GM21423 (cell line): ENCODE measurements around the gene ATOH8.
A peak's percentile ranks its signal among the peaks of the same experiment; 100 is the strongest.

ENCODE experiments used
- ATAC-seq: cut with Tn5 transposase; IDR thresholded peaks from one replicate; pipeline ENCODE4 v1.9.1; 2021; ENCODE audit warnings: mild to moderate bottlenecking, moderate library complexity; ENCODE audit not compliant: unreplicated experiment

Gene ATOH8

DNA sequence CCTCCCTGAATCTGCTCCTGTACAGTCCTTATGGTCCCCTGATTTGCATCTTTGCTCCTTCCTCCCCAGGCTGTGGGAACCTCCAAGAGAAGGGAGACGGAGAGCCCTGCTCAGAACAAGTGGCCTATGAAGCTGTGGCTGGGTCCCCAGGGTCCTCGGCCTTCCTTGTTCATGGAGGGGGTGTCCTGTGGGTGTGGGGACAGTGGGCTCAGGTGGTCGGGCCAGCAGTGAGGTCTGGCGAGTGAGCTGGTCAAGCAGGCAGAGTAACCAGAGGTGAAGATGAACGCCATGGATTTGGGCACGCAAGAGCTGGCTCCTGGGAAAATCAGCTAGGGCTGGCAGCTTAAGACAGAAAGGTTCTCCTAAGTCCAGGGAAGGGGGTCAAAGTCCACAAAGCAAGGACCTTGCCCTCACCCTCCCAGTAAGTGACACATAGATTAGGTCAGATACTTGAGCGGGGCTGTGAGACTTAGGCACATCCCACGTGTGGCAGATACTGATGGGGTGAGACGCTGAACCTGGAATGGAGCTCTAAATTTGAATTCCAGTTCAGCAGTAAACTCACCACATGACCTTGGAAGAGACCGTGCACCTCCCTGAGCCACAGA is 34.8 kb upstream of the ATOH8 start:
- no peak for ATAC-seq

DNA sequence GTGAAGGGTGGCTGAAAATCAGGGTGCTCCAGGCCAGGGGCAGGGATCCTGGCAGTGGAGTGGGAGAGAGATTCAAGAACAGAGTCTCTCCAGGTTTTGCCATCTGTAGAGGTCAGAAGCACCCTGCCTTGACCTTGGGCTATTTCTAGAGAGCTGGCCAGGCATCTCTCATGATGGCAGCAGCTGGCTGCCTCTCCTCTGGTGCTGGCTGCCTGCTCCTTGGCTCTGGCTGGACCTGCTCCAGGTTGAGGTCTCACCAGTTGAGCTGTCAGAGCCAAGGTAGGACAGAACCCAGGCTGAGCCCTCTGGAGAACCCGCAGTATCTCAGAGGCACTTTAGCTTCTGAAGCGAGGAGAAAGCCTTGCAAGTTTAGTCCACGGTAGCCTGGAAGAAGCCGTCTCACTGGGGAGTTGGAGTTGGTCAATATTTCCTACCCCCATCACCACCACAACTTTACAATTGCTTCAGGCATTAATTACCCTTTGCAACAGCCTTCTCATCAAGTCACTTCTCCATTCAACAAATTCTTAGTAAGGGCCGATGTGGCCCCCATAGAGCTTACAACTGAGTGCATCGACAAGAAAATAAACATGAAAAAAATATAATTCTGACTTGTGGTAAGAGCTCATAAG is 34.1 kb upstream of the ATOH8 start:
- ATAC-seq, result no peak

DNA sequence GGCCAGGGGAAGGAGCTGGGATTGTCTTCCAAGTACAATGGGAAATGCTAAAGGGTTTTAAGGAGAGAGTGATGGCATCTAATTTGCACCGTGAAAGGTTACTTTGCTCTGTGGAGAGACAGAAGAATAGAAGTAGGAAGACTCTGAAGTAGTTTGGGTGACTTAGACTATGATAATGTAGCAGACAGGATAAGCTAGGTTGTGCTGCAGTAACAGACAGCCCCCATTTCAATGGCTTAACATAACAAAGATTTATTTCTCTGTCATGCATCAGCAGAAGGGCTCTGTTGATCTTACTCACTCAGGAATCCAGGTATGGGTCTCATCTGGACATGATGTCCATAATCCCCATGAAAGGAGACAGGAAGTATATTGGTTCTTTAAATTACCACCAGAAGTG is 33.3 kb upstream of the ATOH8 start:
- ATAC-seq, result no peak

DNA sequence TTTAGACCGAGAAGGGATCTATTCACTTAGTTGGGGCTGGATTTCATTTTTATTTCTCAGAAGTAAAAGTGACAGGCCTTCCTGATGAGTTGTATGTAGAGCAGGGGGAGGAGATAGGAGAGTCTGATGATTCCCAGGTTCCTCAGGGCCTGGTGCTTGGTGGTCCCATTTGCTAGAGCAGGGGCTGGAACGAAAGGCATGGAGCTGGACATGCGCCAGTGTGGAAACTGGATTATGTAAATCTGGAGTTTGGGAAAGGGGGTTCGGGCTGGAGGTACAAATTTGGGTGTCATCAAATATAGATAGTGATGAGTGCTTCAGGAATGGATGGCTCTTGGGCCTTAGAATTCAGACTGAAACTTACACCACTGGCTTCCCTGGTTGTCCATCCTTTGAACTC is 32.1 kb upstream of the ATOH8 start:
- ATAC-seq, result no peak

DNA sequence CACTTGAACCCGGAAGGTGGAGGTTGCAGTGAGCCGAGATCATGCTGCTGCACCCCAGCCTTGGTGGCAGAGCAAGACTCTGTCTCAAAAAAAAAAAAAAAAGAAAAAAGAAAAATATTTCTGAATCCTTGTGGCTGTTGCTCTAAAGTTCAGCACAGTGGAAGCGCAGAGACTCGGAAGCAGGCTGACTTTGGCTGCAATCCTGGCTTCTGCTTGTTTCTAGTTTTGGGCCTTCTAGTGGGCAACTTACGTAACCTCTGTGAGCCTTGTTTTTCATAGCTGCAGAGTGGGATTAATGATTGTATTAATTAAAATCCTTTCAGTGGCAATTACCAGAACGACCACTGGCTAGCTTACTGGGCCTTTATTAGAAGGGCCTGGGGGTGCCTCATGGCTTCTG is 31.3 kb upstream of the ATOH8 start:
- no peak for ATAC-seq

DNA sequence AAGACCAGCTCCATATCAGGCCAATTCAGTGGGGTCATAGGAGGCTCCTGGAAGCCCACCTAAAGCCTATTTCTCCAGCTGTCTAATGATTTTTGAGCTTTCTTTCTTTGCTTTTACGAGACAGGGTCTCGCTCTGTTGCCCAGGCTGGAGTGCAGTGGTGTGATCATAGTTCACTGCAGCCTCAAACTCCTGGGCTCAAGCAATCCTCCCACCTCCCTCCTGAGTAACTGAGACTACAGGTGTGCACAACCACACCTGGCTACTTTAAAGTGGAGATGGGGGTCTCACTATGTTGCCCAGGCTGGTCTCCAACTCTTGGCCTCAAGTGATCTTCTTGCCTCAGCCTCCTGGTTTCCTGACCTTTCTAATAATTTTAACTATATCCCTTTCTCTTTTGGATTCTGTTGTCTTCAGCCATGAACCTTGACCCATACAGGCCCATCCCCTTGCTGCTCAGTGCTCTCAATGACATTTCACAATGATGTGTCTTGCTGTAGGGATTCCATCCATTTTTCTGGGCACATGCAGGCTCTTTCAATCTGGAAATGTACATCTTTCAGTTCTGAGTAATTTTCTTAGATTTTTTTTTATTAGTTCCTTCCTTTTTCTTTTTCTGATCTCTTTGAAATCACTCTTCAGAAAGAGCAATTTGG is 30.0 kb upstream of the ATOH8 start:
- ATAC-seq, result no peak

DNA sequence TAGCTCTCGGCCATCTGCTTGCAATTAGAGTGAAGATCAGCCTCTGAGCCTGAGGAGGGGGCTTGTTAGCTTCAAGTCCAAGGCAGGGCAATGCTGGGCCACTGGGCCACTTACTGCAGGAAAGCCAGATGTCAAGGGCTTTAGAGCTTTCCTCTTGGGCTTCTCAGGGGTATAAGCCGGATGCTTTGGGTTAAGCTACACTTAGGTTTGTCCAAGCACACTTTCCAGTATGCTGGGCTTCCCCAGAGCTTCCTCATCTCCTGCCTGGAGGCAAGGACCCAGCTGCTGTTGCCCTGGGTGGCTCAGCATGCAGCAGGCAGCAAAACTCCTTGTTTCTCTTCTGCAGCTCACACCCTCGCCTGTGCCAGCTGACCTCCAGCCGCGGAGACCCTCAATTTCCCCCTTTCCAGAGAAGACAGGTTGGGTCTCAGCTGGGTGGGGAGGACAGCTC is 29.0 kb upstream of the ATOH8 start:
- ATAC-seq, result no peak

DNA sequence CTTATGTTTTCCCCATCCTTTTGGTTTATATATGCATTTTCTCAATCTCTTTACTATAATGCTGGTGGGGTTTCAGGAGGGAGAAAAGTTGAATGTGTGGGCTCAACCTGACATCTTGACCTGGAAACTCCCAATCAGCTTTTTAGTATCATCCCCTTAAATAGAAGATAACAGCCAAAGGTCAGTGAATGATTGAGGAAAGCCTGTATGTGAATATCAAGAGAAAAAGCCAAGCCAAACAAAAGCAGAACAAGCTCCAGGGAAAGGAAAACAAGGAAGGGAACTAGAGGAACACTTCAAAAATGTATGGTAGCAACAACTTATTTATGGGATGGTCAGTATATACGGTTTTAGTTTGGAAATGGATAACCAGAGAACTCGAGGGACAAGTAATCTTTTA is 28.3 kb upstream of the ATOH8 start:
- no peak for ATAC-seq

DNA sequence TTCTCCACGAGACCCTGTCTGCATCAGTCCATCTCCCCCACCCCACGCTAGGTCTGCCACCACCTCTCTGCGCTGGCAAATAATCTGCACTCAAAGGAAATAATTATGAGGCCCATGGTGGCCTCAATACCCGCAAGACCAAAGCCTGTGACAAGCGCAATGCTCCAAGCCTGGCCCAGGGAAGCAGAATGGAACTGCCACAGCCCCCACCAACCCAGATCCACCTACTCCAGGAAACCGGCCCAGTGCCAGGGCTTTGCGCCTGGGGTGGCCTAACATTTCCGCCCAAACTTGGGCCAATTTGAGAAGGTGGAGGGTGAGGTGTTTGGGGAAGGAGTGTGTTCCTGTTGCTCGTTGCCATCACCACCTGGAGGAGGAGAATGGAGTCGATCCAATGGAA is 26.0 kb upstream of the ATOH8 start:
- no peak for ATAC-seq

DNA sequence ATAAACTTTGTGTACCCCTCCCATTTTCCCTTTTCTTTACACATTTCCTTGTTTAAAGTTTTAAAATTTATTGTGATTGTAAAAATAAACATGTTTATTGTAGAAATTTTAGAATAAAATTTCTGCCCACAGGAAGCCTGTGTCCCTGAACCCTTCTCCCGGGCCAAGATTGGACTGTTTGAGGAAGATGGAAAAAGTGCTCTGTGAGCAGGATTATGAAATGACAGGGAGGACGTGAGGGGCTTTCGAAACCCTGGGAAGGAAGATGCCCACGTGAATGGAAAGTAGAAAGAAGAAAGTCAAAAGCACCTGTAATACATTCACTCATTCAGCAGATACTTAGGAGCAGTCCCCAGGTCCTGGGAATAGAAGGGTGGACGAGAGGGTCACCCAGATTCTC is 25.4 kb upstream of the ATOH8 start:
- ATAC-seq, result no peak

DNA sequence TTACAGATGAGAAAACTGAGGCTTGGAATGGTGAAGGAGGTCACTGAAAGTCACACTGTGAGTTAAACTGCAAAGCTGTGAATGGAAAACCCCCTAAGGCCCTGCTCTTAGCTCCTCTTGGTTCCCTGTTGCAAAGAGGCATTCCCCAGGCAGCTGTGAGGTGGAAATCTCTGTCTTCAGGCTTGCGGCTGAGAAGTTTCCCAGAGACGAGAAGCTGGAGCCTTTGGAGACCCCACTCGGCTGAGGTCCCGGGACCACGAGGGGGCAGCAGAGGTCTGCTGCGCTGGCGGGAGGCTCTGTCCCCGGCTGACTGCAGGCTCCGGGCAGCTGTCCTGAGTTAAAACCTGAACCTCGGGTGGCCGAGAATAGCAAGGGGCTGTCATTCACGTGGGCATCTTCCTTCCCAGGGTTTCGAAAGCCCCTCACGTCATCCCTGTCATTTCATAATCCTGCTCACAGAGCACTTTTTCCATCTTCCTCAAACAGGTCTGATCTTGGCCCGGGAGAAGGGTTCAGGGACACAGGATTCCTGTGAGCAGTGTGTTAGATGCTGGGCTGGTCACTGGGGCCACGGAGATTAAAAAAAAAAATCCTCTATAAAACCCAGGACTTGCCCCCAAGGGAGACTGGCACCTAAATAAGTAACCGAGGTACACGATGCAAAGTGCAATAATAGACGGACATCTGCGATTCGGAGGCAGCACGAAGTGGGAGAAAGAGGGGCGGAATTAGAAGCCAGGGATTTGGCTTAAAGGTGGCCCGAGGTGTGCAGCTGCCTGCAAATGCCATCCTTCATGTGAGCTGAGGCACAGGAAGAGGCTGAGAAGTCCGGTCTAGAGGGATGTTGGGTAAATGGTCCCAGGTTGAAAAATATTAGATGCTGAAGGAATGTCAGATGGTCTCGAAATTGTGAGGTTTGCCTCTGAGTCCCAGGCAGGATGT is 24.6 kb upstream of the ATOH8 start:
- ATAC-seq, result peak; percentile 85

DNA sequence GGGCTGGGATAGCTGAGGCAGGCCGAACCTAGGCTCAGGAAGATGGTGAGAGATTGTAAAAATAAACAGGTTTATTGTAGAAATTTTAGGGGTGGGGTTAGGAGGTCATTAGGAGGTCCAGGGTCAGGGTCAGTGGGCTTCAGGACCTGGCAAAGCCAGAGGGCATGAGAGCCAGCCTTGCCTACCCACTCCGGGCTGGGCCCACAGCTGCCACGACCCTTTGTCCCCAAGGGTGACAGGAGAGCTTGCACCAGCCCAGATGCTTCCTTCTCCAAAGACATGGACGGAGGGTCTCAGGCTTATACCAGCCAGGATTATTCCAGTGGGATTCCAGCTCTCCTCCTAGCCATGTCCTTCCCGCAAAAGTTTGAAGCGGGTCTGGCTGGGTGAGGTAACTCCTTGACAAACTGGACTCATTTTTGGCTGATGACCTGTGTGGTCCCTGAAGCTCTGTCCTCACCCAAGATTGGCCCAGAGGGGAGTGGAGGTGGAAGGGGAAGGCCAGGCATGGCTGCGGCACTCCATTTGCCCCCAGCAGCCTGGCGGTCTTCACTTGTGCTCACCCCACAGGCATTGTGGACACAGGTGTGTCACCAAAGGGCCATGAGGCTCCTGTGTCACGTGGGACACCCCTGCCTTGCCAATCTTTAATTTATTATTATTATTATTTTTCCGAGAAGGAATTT is 23.8 kb upstream of the ATOH8 start:
- no peak for ATAC-seq

DNA sequence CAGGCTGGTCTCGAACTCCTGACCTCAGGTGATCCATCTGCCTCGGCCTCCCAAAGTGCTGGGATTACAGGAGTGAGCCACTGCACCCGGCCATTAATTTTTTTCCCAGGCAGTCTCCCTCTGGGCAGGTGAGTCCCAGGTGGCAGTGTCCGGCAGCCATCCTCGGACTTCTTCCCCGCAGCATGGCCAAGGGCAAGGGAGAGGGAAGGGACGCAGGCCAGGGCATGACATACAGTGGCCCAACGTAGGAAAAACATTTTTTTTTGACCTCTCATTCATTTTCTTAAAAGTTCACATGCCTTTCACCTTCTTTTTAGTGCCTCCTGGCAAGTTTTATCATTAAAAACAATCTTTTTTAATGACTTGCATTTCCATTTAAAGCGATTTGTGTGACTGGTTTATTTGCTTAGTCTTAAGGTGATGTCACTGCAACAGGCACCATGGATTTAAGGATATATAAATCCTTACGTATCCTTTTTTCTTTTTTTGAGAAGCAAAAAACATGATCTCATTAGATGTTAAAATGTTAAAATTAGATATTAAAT is 23.0 kb upstream of the ATOH8 start:
- no peak for ATAC-seq

DNA sequence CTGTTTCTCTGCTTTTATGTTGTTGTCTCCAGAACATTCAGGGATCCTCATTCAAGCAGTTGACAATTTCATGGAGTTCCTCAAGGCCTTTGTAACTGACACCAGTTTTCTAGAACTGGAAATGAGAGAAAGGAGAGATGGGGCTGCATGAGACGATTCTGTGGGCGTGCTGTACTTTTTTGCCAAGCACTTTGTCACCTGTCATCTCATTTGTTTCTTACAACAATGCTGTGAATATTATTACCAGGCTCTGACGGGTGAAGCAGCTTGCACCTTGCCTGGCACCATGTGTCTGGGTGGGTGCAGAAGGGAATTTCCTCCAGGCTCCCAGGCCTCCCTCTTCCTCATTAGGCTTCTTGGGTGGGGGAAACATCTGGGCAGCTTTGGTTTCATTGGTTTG is 22.2 kb upstream of the ATOH8 start:
- no peak for ATAC-seq

DNA sequence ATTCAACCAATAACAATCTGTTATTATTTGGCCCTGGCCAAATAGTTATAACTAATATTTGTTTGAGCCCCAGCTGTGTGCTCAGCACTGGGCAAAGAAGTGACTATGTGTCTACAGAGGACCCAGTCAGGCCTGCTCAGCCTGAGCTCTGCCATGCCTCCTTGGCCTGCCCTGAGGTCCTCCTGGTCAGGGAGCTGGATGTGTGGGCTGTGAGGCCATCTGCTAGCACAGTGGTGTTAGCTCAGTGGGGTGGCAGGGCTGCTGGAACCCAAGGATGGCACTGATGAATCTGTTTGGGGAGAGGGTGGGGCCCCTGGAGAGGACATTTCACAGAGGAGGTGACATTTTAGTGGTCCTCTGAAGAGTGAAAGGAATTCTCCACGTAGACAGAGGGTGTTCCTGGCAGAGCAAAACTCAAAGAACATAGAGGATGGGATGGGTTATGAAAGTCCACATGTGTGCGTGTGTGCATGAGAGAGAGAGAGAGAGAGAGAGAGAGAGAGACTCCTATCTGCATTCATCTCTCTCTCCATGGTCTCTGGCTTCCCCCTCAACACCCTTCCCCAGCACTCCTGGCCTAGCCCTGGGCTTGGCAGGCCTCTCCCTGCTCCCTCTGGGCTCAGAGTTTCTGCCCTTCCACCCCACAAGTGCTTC is 21.2 kb upstream of the ATOH8 start:
- ATAC-seq, result no peak

DNA sequence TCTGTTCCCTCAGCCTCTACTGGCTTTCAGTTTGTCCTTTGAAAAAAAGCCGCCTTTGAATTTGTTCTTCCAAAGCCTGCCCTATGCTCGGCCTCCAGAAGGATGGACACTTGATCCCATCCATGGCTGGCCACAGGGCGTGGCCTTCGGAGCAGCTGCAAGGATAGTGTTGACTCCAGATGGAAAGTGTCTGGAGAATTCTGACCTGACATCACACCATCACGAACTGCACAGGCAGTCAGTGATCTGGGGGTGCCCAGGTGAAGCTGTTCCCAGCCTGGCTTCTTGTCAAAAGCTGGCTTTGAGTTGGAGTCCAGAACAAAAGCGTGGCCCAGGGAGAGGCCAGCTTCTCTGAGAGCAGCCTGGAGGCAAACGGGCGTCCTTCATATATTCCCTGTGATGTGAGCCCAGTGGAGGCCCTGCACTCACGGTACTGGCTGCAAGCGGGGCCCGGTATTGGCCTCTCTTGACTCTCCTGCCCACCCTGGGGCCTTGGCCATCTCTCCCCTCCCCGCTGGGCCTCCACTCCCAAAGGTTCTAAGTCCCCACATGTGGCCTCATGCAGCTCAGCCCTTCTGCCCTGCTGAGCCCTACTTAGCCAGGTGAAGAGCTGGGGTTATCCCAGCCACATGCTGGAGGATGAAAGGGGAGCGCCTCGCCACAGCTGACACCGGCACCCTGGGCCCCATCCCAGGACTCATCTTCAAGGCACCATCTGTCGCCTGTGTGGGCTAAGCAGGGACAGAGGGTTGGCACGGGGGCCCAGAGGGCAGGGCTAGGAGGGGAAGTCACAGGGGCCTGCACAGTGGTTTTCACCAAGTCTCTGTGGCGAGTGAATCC is 20.4 kb upstream of the ATOH8 start:
- no peak for ATAC-seq

DNA sequence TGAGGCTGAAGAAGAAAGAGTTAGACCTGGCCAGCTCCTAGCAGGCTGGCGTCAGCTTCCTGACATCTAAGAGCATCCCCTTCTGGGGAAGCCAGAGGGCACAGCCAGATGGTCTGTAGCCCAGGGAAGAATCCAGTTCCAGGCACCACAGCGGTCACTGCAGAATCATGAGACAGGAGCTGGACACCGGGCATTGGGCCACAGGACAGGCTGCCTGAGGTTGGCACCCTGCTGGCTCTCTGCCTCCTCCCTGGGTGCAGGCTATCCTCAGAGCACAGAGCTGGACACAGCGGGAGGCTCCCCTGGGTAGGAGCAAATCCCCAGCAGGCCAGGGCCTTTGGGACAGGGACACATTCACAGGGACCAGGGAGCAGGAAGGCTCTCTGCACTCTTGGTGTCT is 19.8 kb upstream of the ATOH8 start:
- no peak for ATAC-seq

DNA sequence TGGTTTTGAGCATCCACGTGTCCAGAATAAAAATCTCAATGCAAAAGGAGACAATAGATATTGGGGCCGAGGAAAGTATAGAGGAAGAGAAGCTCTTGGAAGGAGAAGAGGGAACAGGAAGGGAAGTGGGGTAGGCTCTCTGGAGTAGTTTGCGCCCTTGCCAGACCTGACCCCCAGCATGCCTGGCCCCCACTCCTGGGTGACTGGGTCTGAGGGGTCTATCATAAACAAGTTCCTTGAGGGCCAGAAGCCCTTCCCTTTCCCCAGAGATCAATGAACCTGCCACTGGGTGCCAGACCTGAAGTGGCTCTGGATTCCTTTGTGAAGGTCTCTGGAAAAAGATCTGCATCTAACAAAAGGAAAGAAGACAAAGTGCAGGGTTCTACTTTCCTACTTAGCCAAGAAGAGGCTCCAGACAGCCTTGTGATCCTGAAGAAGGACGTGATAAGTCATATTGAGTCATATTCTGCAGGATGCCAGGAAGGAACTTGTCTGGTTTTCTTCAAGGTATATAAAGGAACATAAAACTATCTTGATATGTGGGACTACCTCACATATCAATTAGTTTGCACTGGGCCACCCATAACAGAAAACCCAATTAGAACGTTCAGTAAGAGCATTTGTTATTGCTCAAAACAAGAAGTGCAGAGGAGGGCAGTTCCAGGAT is 18.7 kb upstream of the ATOH8 start:
- ATAC-seq, result no peak

DNA sequence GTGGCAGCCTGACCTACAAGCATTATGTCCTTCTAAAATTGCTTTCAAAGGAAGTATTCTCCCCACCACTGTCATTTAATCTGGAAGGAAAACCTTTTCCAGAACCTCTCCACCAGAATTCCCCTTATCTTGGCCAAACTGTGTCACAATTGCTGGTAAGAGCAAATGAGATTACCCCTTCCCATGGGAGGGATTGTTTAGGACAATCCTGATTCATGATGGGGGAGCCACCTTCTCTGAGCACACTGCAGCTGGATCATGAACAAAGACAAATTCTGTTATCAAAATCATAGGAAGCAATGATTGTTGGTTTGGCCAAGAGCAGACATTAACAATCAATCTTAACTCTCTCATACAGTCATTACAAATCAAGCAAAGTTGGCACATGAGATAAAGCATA is 18.1 kb upstream of the ATOH8 start:
- ATAC-seq, result no peak
